NCI-H1092 treated with DMSO at 0.1 percent for 48 hours (cell line): ENCODE results near the gene MESD.

Experiments used
- DNase-seq: peaks from one replicate; lab custom pipeline; 2025; lab: John Stamatoyannopoulos, UW

The MESD gene

GRCh38 chr15:81015621-81016488 is 26.2 kb upstream of the MESD start:
- no peak for DNase-seq

GRCh38 chr15:81014446-81015093 is 25.0 kb upstream of the MESD start:
- no peak for DNase-seq

- DNase-seq, result no peak
Observed at GRCh38 chr15:81013396-81013929, 23.8 kb upstream of the MESD start.

GRCh38 chr15:81012588-81012987 is 23.0 kb upstream of the MESD start:
- no peak for DNase-seq

GRCh38 chr15:81011593-81011992 is 22.0 kb upstream of the MESD start:
- DNase-seq, result no peak

GRCh38 chr15:81010086-81010485 is 20.5 kb upstream of the MESD start:
- no peak for DNase-seq

- DNase-seq, result no peak
Observed at GRCh38 chr15:81008312-81008711, 18.7 kb upstream of the MESD start.

GRCh38 chr15:81007428-81008064 is 17.9 kb upstream of the MESD start:
- no peak for DNase-seq

- DNase-seq, result no peak
Observed at GRCh38 chr15:81006124-81006523, 16.5 kb upstream of the MESD start.

GRCh38 chr15:81003097-81003350 is 13.4 kb upstream of the MESD start:
- no peak for DNase-seq

GRCh38 chr15:81002331-81003096 is 12.9 kb upstream of the MESD start:
- DNase-seq, result no peak

GRCh38 chr15:81002009-81002330 is 12.4 kb upstream of the MESD start:
- no peak for DNase-seq

GRCh38 chr15:81001152-81002008 is 11.8 kb upstream of the MESD start:
- no peak for DNase-seq

- DNase-seq, result peak; percentile 44
Observed at GRCh38 chr15:81000624-81001151, 11.1 kb upstream of the MESD start, which contains the start of gene TLNRD1. Gene TLNRD1, plus strand, starts transcription at chr15:81000923. Its CDS starts 1,349 bp downstream, at chr15:81002272.

- DNase-seq, result peak; percentile 18
Observed at GRCh38 chr15:81000144-81000623, 10.6 kb upstream of the MESD start.

- DNase-seq, result no peak
Observed at GRCh38 chr15:80999623-81000036, 10.0 kb upstream of the MESD start.

- DNase-seq, result no peak
Observed at GRCh38 chr15:80998251-80998650, 8.6 kb upstream of the MESD start.

GRCh38 chr15:80997692-80998091 is 8.1 kb upstream of the MESD start:
- DNase-seq, result no peak

- DNase-seq, result no peak
Observed at GRCh38 chr15:80996247-80996646, 6.6 kb upstream of the MESD start.

- DNase-seq, result no peak
Observed at GRCh38 chr15:80992441-80992840, 2.8 kb upstream of the MESD start.

- DNase-seq, result no peak
Observed at GRCh38 chr15:80992006-80992405, 2.4 kb upstream of the MESD start.
